GM23338 (cell line): ENCODE data around the gene FCN2. TPM values are rescaled to one million over a fixed set of nuclear protein-coding genes. Genes with fewer than 3 reads are reported as not detected.

Experiments
- ATAC-seq: fragments of 200-7000 bp; cut with Tn5 transposase; 3 replicates; pipeline ENCODE4 v1.9.1; 2020
- DNase-seq: peaks from one replicate; pipeline ENCODE4 v3.0.0-alpha.2; 2015; ENCODE audit warnings: low spot score
- H2AFZ ChIP-seq: fragments of 200-600 bp; sonication (generic); 2 replicates; pipeline ENCODE4 v1.8.0; 2016; ENCODE audit warnings: antibody characterized with exemption, mild to moderate bottlenecking, moderate library complexity
- H3F3A ChIP-seq: fragments of 200-600 bp; sonication (generic); replicated peaks from 2 replicates; pipeline ENCODE4 v1.8.0; 2017; ENCODE audit warnings: antibody characterized with exemption, mixed run types, low read depth
- H3K27ac ChIP-seq: fragments of 200-600 bp; sonication (generic); 2 replicates; pipeline ENCODE4 v1.6.1; 2016; ENCODE audit warnings: low read depth
- H3K27me3 ChIP-seq: fragments of 200-600 bp; sonication (generic); 2 replicates; pipeline ENCODE4 v1.8.0; 2016; ENCODE audit warnings: mild to moderate bottlenecking, mixed run types, moderate library complexity; ENCODE audit not compliant: insufficient read depth
- H3K36me3 ChIP-seq: fragments of 200-600 bp; sonication (generic); 2 replicates; pipeline ENCODE4 v1.8.0; 2016; ENCODE audit warnings: mild to moderate bottlenecking; ENCODE audit not compliant: insufficient read depth
- H3K4me1 ChIP-seq: fragments of 200-600 bp; sonication (generic); 2 replicates; pipeline ENCODE4 v1.8.0; 2016; ENCODE audit warnings: mild to moderate bottlenecking, moderate library complexity; ENCODE audit not compliant: insufficient read depth
- H3K4me2 ChIP-seq: fragments of 200-600 bp; sonication (generic); 2 replicates; pipeline ENCODE4 v1.7.1; 2017; ENCODE audit warnings: mixed run types
- H3K4me3 ChIP-seq: fragments of 200-600 bp; sonication (generic); 2 replicates; pipeline ENCODE4 v1.6.1; 2016; ENCODE audit warnings: mixed run types
- H3K79me2 ChIP-seq: fragments of 200-600 bp; sonication (generic); replicated peaks from 2 replicates; pipeline ENCODE4 v1.8.0; 2017; ENCODE audit warnings: mild to moderate bottlenecking; ENCODE audit not compliant: insufficient read depth
- H3K9me2 ChIP-seq: fragments of 200-600 bp; sonication (generic); 2 replicates; pipeline ENCODE4 v1.8.0; 2017; ENCODE audit not compliant: insufficient read depth
- H4K20me1 ChIP-seq: fragments of 200-600 bp; sonication (generic); replicated peaks from 2 replicates; pipeline ENCODE4 v1.8.0; 2017; ENCODE audit warnings: mild to moderate bottlenecking; ENCODE audit not compliant: insufficient read depth
- H3K27ac Mint-ChIP-seq: 2 replicates; pipeline ENCODE4 v1.8.0; 2020; ENCODE audit warnings: inconsistent platforms, mild to moderate bottlenecking, moderate library complexity, mixed read lengths
- H3K27me3 Mint-ChIP-seq: 3 replicates; pipeline ENCODE4 v1.8.0; 2022; ENCODE audit warnings: low read depth, mild to moderate bottlenecking, moderate library complexity, mixed read lengths, inconsistent platforms; ENCODE audit not compliant: insufficient read depth, poor library complexity
- H3K36me3 Mint-ChIP-seq: 3 replicates; pipeline ENCODE4 v1.8.0; 2021; ENCODE audit warnings: low read depth, mild to moderate bottlenecking, inconsistent platforms, moderate library complexity, mixed read lengths
- H3K4me1 Mint-ChIP-seq: 3 replicates; pipeline ENCODE4 v1.8.0; 2020; ENCODE audit warnings: mild to moderate bottlenecking, inconsistent platforms, mixed read lengths
- H3K4me3 Mint-ChIP-seq: 3 replicates; pipeline ENCODE4 v1.8.0; 2021; ENCODE audit warnings: moderate library complexity, mild to moderate bottlenecking, inconsistent platforms, mixed read lengths
- H3K9me3 Mint-ChIP-seq: 3 replicates; pipeline ENCODE4 v1.8.0; 2020; ENCODE audit warnings: moderate library complexity, mild to moderate bottlenecking, inconsistent platforms, mixed read lengths
- CTCF ChIP-seq, 2 experiments: fragments of 200-600 bp in 1 of 2; sonication (generic) in 1 of 2; conservative IDR thresholded peaks; 2 replicates each; pipeline versions ENCODE4 v1.5.1 to v1.6.1; 2016 to 2017; ENCODE audit warnings: antibody characterized with exemption in 2 of 2, low read depth in 2 of 2, mild to moderate bottlenecking in 2 of 2, moderate library complexity in 1 of 2
- NANOG ChIP-seq: IDR thresholded peaks from 2 replicates; pipeline ENCODE4 v1.6.1; 2016; ENCODE audit warnings: antibody characterized with exemption, borderline replicate concordance
- STAT1 ChIP-seq: IDR thresholded peaks from one replicate; pipeline ENCODE4 v1.6.1; 2016; ENCODE audit warnings: antibody characterized with exemption; ENCODE audit not compliant: unreplicated experiment
- ZNF331 ChIP-seq: fragments of 250-450 bp; sonication (Bioruptor Pico); IDR thresholded peaks from 2 replicates; pipeline ENCODE4 v1.5.0; 2020; ENCODE audit warnings: low read depth, mild to moderate bottlenecking, moderate library complexity
- polyA plus RNA-seq: library from polyadenylated mRNA; unstranded; fragments of >200 nt; fragmentation: Nextera tagmentation; extraction: Ambion mirVana; gene quantifications from 2 replicates; pipeline ENCODE4 v1.2.1, GENCODE V29; 2016
- total RNA-seq: library from RNA; depleted of rRNA; stranded (reverse); fragments of >200 nt; shearing (Covaris generic); gene quantifications from 2 replicates; pipeline ENCODE4 v1.2.3, GENCODE V29; 2014
- TF ChIP-seq, protein P1 (sequence below): fragments of 250-450 bp; sonication (Bioruptor Pico); IDR thresholded peaks from 2 replicates; pipeline ENCODE4 v1.5.0; 2020; ENCODE audit warnings: mild to moderate bottlenecking, moderate library complexity
- TF ChIP-seq, protein P2 (sequence below): IDR thresholded peaks from one replicate; pipeline ENCODE4 v1.6.1; 2018; ENCODE audit warnings: antibody characterized with exemption; ENCODE audit not compliant: unreplicated experiment

FCN2 gene
- total and polyA plus RNA-seq, 2 experiments from 2014 or later, result not detected

GRCh38 chr9:134913041-134913712, 32.6 kb downstream of the FCN2 start:
- H3K36me3 Mint-ChIP-seq, result no peaks in the 10 kb centered on the region
- H4K20me1 ChIP-seq, result no peaks in the 10 kb centered on the region
- H3K4me1 Mint-ChIP-seq, result no peaks in the 10 kb centered on the region
- no peaks in the 10 kb centered on the region for H3K27me3 ChIP-seq
- no peak overlapping the region for H3K27ac Mint-ChIP-seq
- no peak overlapping the region for H3K4me2 ChIP-seq
- H3K4me3 ChIP-seq, result no peak overlapping the region
- TF ChIP-seq CTCF (conservative IDR thresholded peaks at IDR 0.05; ENCODE audit: low read depth in 2 of 2), result no peak
- TF ChIP-seq ZNF331 (CRISPR knock-in tag), result no peak
- TF ChIP-seq STAT1, result no peak
- TF ChIP-seq NANOG, result no peak
- TF ChIP-seq, protein P1, sequence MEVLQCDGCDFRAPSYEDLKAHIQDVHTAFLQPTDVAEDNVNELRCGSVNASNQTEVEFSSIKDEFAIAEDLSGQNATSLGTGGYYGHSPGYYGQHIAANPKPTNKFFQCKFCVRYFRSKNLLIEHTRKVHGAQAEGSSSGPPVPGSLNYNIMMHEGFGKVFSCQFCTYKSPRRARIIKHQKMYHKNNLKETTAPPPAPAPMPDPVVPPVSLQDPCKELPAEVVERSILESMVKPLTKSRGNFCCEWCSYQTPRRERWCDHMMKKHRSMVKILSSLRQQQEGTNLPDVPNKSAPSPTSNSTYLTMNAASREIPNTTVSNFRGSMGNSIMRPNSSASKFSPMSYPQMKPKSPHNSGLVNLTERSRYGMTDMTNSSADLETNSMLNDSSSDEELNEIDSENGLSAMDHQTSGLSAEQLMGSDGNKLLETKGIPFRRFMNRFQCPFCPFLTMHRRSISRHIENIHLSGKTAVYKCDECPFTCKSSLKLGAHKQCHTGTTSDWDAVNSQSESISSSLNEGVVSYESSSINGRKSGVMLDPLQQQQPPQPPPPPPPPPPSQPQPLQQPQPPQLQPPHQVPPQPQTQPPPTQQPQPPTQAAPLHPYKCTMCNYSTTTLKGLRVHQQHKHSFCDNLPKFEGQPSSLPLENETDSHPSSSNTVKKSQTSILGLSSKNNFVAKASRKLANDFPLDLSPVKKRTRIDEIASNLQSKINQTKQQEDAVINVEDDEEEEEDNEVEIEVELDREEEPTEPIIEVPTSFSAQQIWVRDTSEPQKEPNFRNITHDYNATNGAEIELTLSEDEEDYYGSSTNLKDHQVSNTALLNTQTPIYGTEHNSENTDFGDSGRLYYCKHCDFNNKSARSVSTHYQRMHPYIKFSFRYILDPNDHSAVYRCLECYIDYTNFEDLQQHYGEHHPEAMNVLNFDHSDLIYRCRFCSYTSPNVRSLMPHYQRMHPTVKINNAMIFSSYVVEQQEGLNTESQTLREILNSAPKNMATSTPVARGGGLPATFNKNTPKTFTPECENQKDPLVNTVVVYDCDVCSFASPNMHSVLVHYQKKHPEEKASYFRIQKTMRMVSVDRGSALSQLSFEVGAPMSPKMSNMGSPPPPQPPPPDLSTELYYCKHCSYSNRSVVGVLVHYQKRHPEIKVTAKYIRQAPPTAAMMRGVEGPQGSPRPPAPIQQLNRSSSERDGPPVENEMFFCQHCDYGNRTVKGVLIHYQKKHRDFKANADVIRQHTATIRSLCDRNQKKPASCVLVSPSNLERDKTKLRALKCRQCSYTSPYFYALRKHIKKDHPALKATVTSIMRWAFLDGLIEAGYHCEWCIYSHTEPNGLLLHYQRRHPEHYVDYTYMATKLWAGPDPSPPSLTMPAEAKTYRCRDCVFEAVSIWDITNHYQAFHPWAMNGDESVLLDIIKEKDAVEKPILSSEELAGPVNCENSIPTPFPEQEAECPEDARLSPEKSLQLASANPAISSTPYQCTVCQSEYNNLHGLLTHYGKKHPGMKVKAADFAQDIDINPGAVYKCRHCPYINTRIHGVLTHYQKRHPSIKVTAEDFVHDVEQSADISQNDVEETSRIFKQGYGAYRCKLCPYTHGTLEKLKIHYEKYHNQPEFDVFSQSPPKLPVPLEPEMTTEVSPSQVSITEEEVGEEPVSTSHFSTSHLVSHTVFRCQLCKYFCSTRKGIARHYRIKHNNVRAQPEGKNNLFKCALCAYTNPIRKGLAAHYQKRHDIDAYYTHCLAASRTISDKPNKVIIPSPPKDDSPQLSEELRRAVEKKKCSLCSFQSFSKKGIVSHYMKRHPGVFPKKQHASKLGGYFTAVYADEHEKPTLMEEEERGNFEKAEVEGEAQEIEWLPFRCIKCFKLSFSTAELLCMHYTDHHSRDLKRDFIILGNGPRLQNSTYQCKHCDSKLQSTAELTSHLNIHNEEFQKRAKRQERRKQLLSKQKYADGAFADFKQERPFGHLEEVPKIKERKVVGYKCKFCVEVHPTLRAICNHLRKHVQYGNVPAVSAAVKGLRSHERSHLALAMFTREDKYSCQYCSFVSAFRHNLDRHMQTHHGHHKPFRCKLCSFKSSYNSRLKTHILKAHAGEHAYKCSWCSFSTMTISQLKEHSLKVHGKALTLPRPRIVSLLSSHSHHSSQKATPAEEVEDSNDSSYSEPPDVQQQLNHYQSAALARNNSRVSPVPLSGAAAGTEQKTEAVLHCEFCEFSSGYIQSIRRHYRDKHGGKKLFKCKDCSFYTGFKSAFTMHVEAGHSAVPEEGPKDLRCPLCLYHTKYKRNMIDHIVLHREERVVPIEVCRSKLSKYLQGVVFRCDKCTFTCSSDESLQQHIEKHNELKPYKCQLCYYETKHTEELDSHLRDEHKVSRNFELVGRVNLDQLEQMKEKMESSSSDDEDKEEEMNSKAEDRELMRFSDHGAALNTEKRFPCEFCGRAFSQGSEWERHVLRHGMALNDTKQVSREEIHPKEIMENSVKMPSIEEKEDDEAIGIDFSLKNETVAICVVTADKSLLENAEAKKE (CRISPR knock-in tag), result no peak
- TF ChIP-seq, protein P2, sequence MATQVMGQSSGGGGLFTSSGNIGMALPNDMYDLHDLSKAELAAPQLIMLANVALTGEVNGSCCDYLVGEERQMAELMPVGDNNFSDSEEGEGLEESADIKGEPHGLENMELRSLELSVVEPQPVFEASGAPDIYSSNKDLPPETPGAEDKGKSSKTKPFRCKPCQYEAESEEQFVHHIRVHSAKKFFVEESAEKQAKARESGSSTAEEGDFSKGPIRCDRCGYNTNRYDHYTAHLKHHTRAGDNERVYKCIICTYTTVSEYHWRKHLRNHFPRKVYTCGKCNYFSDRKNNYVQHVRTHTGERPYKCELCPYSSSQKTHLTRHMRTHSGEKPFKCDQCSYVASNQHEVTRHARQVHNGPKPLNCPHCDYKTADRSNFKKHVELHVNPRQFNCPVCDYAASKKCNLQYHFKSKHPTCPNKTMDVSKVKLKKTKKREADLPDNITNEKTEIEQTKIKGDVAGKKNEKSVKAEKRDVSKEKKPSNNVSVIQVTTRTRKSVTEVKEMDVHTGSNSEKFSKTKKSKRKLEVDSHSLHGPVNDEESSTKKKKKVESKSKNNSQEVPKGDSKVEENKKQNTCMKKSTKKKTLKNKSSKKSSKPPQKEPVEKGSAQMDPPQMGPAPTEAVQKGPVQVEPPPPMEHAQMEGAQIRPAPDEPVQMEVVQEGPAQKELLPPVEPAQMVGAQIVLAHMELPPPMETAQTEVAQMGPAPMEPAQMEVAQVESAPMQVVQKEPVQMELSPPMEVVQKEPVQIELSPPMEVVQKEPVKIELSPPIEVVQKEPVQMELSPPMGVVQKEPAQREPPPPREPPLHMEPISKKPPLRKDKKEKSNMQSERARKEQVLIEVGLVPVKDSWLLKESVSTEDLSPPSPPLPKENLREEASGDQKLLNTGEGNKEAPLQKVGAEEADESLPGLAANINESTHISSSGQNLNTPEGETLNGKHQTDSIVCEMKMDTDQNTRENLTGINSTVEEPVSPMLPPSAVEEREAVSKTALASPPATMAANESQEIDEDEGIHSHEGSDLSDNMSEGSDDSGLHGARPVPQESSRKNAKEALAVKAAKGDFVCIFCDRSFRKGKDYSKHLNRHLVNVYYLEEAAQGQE, result no peak
- H3K27me3 Mint-ChIP-seq, result peaks cover 7% of the 10 kb centered on the region
- ATAC-seq (no peak), DNase-seq (no peak)
- H2AFZ ChIP-seq, result no peak overlapping the region
- peaks cover under 1% of the 10 kb centered on the region; the same call in 1 of the 3 replicates for H3K9me3 Mint-ChIP-seq
- no peaks in the 10 kb centered on the region for H3K36me3 ChIP-seq
- no peaks in the 10 kb centered on the region for H3K79me2 ChIP-seq
- no peak overlapping the region for H3K4me3 Mint-ChIP-seq
- H3K9me2 ChIP-seq, result no peaks in the 10 kb centered on the region
- no peak overlapping the region for H3K27ac ChIP-seq
- H3K4me1 ChIP-seq, result no peaks in the 10 kb centered on the region
- H3F3A ChIP-seq, result no peaks in the 10 kb centered on the region
